Loucy (cell line): ENCODE measurements around the gene LY6G6C.

Source experiments
- EZH2phosphoT487 ChIP-seq: fragments of 200-600 bp; IDR thresholded peaks from 2 replicates; pipeline ENCODE4 v1.6.1; 2018; ENCODE audit warnings: antibody characterized with exemption, mild to moderate bottlenecking, moderate library complexity, borderline replicate concordance
- TF ChIP-seq, protein P1 (sequence below): fragments of 200-600 bp; sonication (generic); conservative IDR thresholded peaks from 2 replicates; pipeline ENCODE4 v1.5.1; 2014; ENCODE audit warnings: mild to moderate bottlenecking, antibody characterized with exemption, low read length

DNA sequence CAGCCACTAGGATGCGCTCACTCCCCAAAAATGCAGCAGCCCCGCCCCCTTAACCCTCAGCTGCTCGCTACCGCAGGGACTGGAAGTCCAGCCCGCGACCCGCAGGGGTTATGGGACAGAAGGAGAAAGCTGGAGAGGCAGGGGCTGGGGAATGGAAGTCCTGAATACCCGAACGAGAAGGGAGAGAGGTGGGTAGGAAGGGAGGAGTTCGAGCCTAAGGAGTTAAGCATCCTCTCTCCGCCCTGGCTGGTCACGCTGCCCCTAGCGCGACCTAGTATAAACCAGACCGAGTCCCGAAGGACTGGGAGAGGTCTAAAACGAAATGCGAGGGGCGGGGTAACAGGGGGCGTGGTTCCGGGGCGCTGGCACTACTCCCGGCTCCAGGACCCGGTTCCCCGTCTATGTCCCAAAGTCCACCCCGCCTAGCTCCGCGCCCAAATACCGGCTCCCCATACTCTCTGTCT lies 8.0 kb upstream of the LY6G6C start:
- TF ChIP-seq, protein P1, sequence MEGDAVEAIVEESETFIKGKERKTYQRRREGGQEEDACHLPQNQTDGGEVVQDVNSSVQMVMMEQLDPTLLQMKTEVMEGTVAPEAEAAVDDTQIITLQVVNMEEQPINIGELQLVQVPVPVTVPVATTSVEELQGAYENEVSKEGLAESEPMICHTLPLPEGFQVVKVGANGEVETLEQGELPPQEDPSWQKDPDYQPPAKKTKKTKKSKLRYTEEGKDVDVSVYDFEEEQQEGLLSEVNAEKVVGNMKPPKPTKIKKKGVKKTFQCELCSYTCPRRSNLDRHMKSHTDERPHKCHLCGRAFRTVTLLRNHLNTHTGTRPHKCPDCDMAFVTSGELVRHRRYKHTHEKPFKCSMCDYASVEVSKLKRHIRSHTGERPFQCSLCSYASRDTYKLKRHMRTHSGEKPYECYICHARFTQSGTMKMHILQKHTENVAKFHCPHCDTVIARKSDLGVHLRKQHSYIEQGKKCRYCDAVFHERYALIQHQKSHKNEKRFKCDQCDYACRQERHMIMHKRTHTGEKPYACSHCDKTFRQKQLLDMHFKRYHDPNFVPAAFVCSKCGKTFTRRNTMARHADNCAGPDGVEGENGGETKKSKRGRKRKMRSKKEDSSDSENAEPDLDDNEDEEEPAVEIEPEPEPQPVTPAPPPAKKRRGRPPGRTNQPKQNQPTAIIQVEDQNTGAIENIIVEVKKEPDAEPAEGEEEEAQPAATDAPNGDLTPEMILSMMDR, result peak; percentile 96
- no peak for TF ChIP-seq EZH2phosphoT487
